Measurements from ENCODE around the gene CD6. TPM values are rescaled to one million over a fixed set of nuclear protein-coding genes. Genes with fewer than 3 reads are reported as not detected.

Gene CD6
- total RNA-seq, 4 donors from 2014 or later, result 0.42 to 2.7 (median 1.8) TPM

DNA sequence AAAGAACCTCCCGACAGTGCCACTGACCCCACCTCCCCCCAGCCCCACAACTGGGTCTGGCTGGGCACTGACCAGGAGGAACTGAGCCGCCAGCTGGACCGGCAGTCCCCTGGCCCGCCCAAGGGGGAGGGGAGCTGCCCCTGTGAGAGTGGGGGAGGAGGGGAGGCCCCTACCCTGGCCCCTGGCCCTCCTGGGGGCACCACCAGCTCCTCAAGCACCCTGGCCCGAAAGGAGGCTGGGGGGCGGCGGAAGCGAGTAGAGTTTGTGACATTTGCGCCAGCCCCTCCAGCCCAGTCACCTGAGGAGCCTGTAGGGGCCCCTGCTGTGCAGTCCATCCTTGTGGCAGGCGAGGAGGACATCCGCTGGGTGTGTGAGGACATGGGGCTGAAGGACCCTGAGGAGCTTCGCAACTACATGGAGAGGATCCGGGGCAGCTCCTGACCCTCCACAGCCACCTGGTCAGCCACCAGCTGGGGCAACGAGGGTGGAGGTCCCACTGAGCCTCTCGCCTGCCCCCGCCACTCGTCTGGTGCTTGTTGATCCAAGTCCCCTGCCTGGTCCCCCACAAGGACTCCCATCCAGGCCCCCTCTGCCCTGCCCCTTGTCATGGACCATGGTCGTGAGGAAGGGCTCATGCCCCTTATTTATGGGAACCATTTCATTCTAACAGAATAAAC is 34.9 kb upstream of the CD6 start:
- intact Hi-C loops (cut with DNase I; ENCODE audit: low total_unique reads), result no loop called here
- DNase-seq (ENCODE audit: low spot score in 2 of 2), result peak in 1 of 2 donors; percentile 82
- TF ChIP-seq CTCF (IDR thresholded peaks at IDR 0.05) (no peak), POLR2A (IDR thresholded peaks at IDR 0.05) (no peak)
- 91 to 94% methylated on average over 11 to 17 of the region's 18 CpGs for WGBS, 2 donors
- H3K4me3 ChIP-seq (ENCODE audit: low read depth, poor library complexity, severe bottlenecking), result no peak overlapping the region

GRCh38 chr11:60937144-60937527 is 34.3 kb upstream of the CD6 start:
- intact Hi-C loops (cut with DNase I; ENCODE audit: low total_unique reads), result no loop called here
- no peak overlapping the region for H3K4me3 ChIP-seq (ENCODE audit: low read depth, poor library complexity, severe bottlenecking)
- TF ChIP-seq CTCF (IDR thresholded peaks at IDR 0.05), result no peak
- TF ChIP-seq POLR2A (IDR thresholded peaks at IDR 0.05), result no peak
- no peak for DNase-seq (ENCODE audit: low spot score in 2 of 2)
- 76 to 81% methylated on average over 12 of the region's 12 CpGs for WGBS, 2 donors

DNA sequence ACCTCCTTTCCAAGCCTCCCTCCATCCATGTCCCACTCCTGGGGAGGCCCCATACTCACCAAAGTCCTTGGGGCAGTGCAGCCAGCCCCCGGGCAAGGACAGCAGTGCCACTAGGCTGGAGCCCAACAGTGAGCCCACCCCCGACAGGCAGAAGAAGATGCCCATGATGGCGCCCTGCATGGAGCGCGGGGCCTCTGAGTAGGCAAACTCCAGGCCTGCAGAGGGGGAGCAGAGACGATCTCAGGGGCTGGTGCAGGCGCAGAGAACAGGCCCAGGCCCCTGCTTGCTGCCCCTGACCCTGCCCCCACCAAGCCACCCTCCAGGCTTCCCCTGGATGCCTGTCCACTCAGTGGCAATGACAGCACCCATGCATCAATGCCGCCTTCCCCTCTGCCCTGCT is 33.7 kb upstream of the CD6 start:
- H3K4me3 ChIP-seq (ENCODE audit: low read depth, poor library complexity, severe bottlenecking), result no peak overlapping the region
- WGBS, 2 donors, result 97 to 98% methylated on average over 8 of the region's 8 CpGs
- TF ChIP-seq POLR2A (IDR thresholded peaks at IDR 0.05) (no peak), CTCF (IDR thresholded peaks at IDR 0.05) (no peak)
- peak in 1 of 2 donors; percentile 64 for DNase-seq (ENCODE audit: low spot score in 2 of 2)
- intact Hi-C loops (cut with DNase I; ENCODE audit: low total_unique reads), result no loop called here

DNA sequence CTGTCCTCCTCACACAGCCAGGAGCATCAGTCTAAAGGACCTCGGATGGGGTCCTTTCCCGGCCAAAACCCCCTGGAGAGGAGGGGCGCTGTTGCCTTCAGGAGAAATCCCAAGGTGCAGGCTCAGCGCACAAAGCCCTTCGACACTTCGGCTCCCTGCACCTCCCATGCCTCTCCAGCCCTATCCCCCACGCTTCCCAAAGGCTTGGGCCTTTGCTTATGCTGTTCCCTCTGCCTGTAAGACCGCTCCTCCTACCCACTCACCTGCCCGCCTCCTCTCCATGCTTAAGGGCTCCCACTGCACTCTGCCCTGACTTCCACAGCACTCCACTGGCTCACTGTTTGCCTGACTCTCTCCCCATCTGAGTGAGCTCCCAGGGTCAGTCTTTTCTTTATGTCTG is 33.0 kb upstream of the CD6 start:
- TF ChIP-seq CTCF (IDR thresholded peaks at IDR 0.05), result no peak
- intact Hi-C loops (cut with DNase I; ENCODE audit: low total_unique reads), result no loop called here
- DNase-seq (ENCODE audit: low spot score in 2 of 2), result peak in 1 of 2 donors; percentile 70
- WGBS, 2 donors, result 85 to 86% methylated on average over 9 of the region's 9 CpGs
- H3K4me3 ChIP-seq (ENCODE audit: low read depth, poor library complexity, severe bottlenecking), result no peak overlapping the region

DNA sequence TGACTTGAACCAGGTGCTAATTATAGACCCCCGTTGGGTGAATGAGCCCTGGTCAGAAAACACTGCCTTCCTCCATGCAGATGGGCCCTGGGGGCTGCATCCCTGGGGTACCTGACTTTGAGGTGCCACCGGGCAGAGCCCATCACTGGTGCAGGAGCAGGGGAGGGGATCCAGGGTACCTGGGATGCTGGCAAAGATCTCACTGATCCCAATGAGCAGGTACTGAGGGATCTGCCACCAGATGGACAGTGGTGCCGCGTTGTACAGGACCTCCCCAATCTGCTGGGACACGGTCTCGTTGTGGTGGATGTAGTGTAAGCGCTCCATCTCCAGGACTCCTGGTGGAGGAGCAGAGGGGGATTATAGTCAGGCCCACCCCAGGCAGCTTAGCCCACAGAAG is 32.2 kb upstream of the CD6 start:
- intact Hi-C loops (cut with DNase I; ENCODE audit: low total_unique reads), result no loop called here
- TF ChIP-seq POLR2A (IDR thresholded peaks at IDR 0.05) (no peak), CTCF (IDR thresholded peaks at IDR 0.05) (no peak)
- DNase-seq (ENCODE audit: low spot score in 2 of 2), result no peak
- 91 to 95% methylated on average over 7 of the region's 7 CpGs for WGBS, 2 donors
- H3K4me3 ChIP-seq (ENCODE audit: low read depth, poor library complexity, severe bottlenecking), result no peak overlapping the region

- no peak for DNase-seq (ENCODE audit: low spot score in 2 of 2)
- intact Hi-C loops (cut with DNase I; ENCODE audit: low total_unique reads), result no loop called here
- 56 to 59% methylated on average over 2 of the region's 2 CpGs for WGBS, 2 donors
- no peak overlapping the region for H3K4me3 ChIP-seq (ENCODE audit: low read depth, poor library complexity, severe bottlenecking)
- TF ChIP-seq CTCF (IDR thresholded peaks at IDR 0.05), result no peak
- TF ChIP-seq POLR2A (IDR thresholded peaks at IDR 0.05), result no peak
Measured at GRCh38 chr11:60939855-60940254, 31.6 kb upstream of the CD6 start.

Data from lower leg skin (tissue), 4 donors.